ENCODE data around the gene LAMA2. TPM values are rescaled to one million over a fixed set of nuclear protein-coding genes. Genes with fewer than 3 reads are reported as not detected.

The LAMA2 gene
- total and polyA plus RNA-seq, 2 experiments from 2014 or later = 0.91 to 6.4 TPM

DNA sequence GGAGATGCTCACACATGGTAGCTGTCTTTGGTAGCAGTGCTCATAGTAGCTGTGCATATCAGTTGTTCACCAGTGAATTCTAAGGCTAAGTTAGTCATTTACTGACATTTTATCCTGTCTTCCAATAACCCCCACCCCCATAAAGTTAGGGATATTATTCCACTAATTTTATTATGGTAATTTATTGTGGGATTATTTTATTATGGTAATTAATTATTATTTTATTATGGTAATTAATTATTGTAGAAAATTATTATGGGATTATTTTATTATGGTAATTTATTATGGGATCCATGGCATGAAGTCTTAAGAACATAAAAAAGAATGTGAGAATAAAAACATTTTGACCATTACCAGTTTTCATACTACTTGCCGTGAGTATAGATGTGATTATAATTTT lies 406.5 kb downstream of the LAMA2 start:
- no peak overlapping the region for H3K4me2 ChIP-seq
- ATAC-seq (no peak), DNase-seq (ENCODE audit: low spot score) (no peak)
- Mint-ChIP-seq H3K4me1 (peaks cover 3% of the 10 kb centered on the region; the same call in 2 of the 3 replicates), H3K27me3 (ENCODE audit: insufficient read depth, low read depth, poor library complexity) (no peaks in the 10 kb centered on the region), H3K9me3 (no peaks in the 10 kb centered on the region), H3K4me3 (no peak overlapping the region), H3K36me3 (ENCODE audit: low read depth) (no peaks in the 10 kb centered on the region), H3K27ac (no peak overlapping the region)
- no peaks in the 10 kb centered on the region for H3F3A ChIP-seq (replicated peaks; ENCODE audit: low read depth)
- no peak overlapping the region for H3K27ac ChIP-seq (ENCODE audit: low read depth)
- no peak overlapping the region; the same call in 1 of the 2 replicates for H2AFZ ChIP-seq
- no peaks in the 10 kb centered on the region for H4K20me1 ChIP-seq (replicated peaks; ENCODE audit: insufficient read depth)
- H3K79me2 ChIP-seq (replicated peaks; ENCODE audit: insufficient read depth) = no peaks in the 10 kb centered on the region
- peaks cover 9% of the 10 kb centered on the region for H3K4me1 ChIP-seq (ENCODE audit: insufficient read depth)
- no peaks in the 10 kb centered on the region for H3K36me3 ChIP-seq (ENCODE audit: insufficient read depth)
- no peak overlapping the region for H3K4me3 ChIP-seq
- no peaks in the 10 kb centered on the region for H3K27me3 ChIP-seq (ENCODE audit: insufficient read depth)
- H3K9me2 ChIP-seq (ENCODE audit: insufficient read depth) = no peaks in the 10 kb centered on the region
- TF ChIP-seq JUNB (IDR thresholded peaks at IDR 0.05; ENCODE audit: unreplicated experiment) = no peak
- TF ChIP-seq, protein P1, sequence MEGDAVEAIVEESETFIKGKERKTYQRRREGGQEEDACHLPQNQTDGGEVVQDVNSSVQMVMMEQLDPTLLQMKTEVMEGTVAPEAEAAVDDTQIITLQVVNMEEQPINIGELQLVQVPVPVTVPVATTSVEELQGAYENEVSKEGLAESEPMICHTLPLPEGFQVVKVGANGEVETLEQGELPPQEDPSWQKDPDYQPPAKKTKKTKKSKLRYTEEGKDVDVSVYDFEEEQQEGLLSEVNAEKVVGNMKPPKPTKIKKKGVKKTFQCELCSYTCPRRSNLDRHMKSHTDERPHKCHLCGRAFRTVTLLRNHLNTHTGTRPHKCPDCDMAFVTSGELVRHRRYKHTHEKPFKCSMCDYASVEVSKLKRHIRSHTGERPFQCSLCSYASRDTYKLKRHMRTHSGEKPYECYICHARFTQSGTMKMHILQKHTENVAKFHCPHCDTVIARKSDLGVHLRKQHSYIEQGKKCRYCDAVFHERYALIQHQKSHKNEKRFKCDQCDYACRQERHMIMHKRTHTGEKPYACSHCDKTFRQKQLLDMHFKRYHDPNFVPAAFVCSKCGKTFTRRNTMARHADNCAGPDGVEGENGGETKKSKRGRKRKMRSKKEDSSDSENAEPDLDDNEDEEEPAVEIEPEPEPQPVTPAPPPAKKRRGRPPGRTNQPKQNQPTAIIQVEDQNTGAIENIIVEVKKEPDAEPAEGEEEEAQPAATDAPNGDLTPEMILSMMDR (conservative IDR thresholded peaks at IDR 0.05; ENCODE audit: low read depth in 2 of 2) = no peak
- TF ChIP-seq, protein P2, sequence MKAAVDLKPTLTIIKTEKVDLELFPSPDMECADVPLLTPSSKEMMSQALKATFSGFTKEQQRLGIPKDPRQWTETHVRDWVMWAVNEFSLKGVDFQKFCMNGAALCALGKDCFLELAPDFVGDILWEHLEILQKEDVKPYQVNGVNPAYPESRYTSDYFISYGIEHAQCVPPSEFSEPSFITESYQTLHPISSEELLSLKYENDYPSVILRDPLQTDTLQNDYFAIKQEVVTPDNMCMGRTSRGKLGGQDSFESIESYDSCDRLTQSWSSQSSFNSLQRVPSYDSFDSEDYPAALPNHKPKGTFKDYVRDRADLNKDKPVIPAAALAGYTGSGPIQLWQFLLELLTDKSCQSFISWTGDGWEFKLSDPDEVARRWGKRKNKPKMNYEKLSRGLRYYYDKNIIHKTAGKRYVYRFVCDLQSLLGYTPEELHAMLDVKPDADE (IDR thresholded peaks at IDR 0.05) = no peak
- TF ChIP-seq EZH2 (IDR thresholded peaks at IDR 0.05; ENCODE audit: low read depth, unreplicated experiment) = no peak
- TF ChIP-seq, protein P3, sequence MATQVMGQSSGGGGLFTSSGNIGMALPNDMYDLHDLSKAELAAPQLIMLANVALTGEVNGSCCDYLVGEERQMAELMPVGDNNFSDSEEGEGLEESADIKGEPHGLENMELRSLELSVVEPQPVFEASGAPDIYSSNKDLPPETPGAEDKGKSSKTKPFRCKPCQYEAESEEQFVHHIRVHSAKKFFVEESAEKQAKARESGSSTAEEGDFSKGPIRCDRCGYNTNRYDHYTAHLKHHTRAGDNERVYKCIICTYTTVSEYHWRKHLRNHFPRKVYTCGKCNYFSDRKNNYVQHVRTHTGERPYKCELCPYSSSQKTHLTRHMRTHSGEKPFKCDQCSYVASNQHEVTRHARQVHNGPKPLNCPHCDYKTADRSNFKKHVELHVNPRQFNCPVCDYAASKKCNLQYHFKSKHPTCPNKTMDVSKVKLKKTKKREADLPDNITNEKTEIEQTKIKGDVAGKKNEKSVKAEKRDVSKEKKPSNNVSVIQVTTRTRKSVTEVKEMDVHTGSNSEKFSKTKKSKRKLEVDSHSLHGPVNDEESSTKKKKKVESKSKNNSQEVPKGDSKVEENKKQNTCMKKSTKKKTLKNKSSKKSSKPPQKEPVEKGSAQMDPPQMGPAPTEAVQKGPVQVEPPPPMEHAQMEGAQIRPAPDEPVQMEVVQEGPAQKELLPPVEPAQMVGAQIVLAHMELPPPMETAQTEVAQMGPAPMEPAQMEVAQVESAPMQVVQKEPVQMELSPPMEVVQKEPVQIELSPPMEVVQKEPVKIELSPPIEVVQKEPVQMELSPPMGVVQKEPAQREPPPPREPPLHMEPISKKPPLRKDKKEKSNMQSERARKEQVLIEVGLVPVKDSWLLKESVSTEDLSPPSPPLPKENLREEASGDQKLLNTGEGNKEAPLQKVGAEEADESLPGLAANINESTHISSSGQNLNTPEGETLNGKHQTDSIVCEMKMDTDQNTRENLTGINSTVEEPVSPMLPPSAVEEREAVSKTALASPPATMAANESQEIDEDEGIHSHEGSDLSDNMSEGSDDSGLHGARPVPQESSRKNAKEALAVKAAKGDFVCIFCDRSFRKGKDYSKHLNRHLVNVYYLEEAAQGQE (IDR thresholded peaks at IDR 0.05; ENCODE audit: unreplicated experiment) = no peak
- no peak for TF ChIP-seq STAT1 (IDR thresholded peaks at IDR 0.05; ENCODE audit: unreplicated experiment)
- TF ChIP-seq, protein P4, sequence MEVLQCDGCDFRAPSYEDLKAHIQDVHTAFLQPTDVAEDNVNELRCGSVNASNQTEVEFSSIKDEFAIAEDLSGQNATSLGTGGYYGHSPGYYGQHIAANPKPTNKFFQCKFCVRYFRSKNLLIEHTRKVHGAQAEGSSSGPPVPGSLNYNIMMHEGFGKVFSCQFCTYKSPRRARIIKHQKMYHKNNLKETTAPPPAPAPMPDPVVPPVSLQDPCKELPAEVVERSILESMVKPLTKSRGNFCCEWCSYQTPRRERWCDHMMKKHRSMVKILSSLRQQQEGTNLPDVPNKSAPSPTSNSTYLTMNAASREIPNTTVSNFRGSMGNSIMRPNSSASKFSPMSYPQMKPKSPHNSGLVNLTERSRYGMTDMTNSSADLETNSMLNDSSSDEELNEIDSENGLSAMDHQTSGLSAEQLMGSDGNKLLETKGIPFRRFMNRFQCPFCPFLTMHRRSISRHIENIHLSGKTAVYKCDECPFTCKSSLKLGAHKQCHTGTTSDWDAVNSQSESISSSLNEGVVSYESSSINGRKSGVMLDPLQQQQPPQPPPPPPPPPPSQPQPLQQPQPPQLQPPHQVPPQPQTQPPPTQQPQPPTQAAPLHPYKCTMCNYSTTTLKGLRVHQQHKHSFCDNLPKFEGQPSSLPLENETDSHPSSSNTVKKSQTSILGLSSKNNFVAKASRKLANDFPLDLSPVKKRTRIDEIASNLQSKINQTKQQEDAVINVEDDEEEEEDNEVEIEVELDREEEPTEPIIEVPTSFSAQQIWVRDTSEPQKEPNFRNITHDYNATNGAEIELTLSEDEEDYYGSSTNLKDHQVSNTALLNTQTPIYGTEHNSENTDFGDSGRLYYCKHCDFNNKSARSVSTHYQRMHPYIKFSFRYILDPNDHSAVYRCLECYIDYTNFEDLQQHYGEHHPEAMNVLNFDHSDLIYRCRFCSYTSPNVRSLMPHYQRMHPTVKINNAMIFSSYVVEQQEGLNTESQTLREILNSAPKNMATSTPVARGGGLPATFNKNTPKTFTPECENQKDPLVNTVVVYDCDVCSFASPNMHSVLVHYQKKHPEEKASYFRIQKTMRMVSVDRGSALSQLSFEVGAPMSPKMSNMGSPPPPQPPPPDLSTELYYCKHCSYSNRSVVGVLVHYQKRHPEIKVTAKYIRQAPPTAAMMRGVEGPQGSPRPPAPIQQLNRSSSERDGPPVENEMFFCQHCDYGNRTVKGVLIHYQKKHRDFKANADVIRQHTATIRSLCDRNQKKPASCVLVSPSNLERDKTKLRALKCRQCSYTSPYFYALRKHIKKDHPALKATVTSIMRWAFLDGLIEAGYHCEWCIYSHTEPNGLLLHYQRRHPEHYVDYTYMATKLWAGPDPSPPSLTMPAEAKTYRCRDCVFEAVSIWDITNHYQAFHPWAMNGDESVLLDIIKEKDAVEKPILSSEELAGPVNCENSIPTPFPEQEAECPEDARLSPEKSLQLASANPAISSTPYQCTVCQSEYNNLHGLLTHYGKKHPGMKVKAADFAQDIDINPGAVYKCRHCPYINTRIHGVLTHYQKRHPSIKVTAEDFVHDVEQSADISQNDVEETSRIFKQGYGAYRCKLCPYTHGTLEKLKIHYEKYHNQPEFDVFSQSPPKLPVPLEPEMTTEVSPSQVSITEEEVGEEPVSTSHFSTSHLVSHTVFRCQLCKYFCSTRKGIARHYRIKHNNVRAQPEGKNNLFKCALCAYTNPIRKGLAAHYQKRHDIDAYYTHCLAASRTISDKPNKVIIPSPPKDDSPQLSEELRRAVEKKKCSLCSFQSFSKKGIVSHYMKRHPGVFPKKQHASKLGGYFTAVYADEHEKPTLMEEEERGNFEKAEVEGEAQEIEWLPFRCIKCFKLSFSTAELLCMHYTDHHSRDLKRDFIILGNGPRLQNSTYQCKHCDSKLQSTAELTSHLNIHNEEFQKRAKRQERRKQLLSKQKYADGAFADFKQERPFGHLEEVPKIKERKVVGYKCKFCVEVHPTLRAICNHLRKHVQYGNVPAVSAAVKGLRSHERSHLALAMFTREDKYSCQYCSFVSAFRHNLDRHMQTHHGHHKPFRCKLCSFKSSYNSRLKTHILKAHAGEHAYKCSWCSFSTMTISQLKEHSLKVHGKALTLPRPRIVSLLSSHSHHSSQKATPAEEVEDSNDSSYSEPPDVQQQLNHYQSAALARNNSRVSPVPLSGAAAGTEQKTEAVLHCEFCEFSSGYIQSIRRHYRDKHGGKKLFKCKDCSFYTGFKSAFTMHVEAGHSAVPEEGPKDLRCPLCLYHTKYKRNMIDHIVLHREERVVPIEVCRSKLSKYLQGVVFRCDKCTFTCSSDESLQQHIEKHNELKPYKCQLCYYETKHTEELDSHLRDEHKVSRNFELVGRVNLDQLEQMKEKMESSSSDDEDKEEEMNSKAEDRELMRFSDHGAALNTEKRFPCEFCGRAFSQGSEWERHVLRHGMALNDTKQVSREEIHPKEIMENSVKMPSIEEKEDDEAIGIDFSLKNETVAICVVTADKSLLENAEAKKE (CRISPR knock-in tag; IDR thresholded peaks at IDR 0.05) = no peak
- no peak for TF ChIP-seq EZH2phosphoT487 (IDR thresholded peaks at IDR 0.05; ENCODE audit: unreplicated experiment)
- TF ChIP-seq CREB1 (CRISPR knock-in tag; IDR thresholded peaks at IDR 0.05; ENCODE audit: low read depth) = no peak
- no peak for TF ChIP-seq POLR2AphosphoS5 (IDR thresholded peaks at IDR 0.05; ENCODE audit: low read depth)
- TF ChIP-seq ZNF331 (CRISPR knock-in tag; IDR thresholded peaks at IDR 0.05; ENCODE audit: low read depth) = no peak
- no peak for TF ChIP-seq NANOG (IDR thresholded peaks at IDR 0.05; ENCODE audit: borderline replicate concordance)
- no peak for TF ChIP-seq ZNF114 (CRISPR knock-in tag; IDR thresholded peaks at IDR 0.05)
